Esophagus squamous epithelium (tissue), 5 donors: ENCODE measurements around the gene RASGRP2. TPM values are rescaled to one million over a fixed set of nuclear protein-coding genes. Genes with fewer than 3 reads are reported as not detected.

Experiments
- DNase-seq: peaks from one replicate; lab custom pipeline; 2025; lab: John Stamatoyannopoulos, UW
- H3K27ac ChIP-seq, 4 donors: fragments of 200-600 bp; sonication (generic); one replicate each; pipeline ENCODE4 v1.5.1; 2016 to 2019; ENCODE audit warnings: mild to moderate bottlenecking in 1 of 4
- H3K27me3 ChIP-seq, 4 donors: fragments of 200-600 bp; sonication (generic); 1 replicate in 3 of 4; 2 replicates in 1 of 4; pipeline versions ENCODE4 v1.5.1 to v1.6.0; 2017 to 2021; ENCODE audit warnings: antibody characterized with exemption in 1 of 4
- H3K36me3 ChIP-seq, 3 donors: fragments of 200-600 bp; sonication (generic); one replicate each; pipeline ENCODE4 v1.5.1; 2016 to 2019
- H3K4me1 ChIP-seq, 3 donors: fragments of 200-600 bp; sonication (generic); one replicate each; pipeline ENCODE4 v1.5.1; 2017 to 2019
- H3K4me3 ChIP-seq, 4 donors: fragments of 200-600 bp; sonication (generic); 1 replicate in 3 of 4; 2 replicates in 1 of 4; pipeline ENCODE4 v1.5.1; 2016 to 2019; ENCODE audit warnings: mild to moderate bottlenecking in 2 of 4, moderate library complexity in 1 of 4
- H3K9me3 ChIP-seq, 3 donors: fragments of 200-600 bp; sonication (generic); one replicate each; pipeline ENCODE4 v1.5.1; 2016 to 2019
- CTCF ChIP-seq, 6 experiments: fragments of 450-650 bp in 4 of 6; fragments of 200-600 bp in 2 of 6; sonication (generic) in 2 of 6; IDR thresholded peaks; one replicate each; pipeline ENCODE4 v1.5.1; 2016 to 2019; ENCODE audit warnings: antibody characterized with exemption in 6 of 6, mild to moderate bottlenecking in 4 of 6, moderate library complexity in 4 of 6
- POLR2A ChIP-seq, 4 donors: fragments of 450-650 bp; IDR thresholded peaks; one replicate each; pipeline ENCODE4 v1.6.1; 2017; ENCODE audit warnings: antibody characterized with exemption in 4 of 4, mild to moderate bottlenecking in 4 of 4, moderate library complexity in 3 of 4
- WGBS, 2 donors: methylation state at CpG; one replicate each; pipeline ENCODE4 v1.1.5; 2018; 5-methylcytosine and 5-hydroxymethylcytosine counted together
- intact Hi-C: fragments of 100-400 bp; cut with DNase I; formaldehyde crosslinking; loops from one replicate; pipeline ENCODE4 v1.15.0; 2022
- total RNA-seq, 4 donors: library from RNA; depleted of rRNA; stranded (reverse); fragments of >200 nt; gene quantifications; one replicate each; pipeline ENCODE4 v1.1.0, GENCODE V29; 2016
- donor health status: DM: yes; HTN: yes; CAD: no.

Gene RASGRP2
- total RNA-seq, 4 donors from 2014 or later = 2.6 to 13.2 (median 4.9) TPM

- no peaks in the 10 kb centered on the region for H3K36me3 ChIP-seq
- TF ChIP-seq POLR2A (IDR thresholded peaks at IDR 0.05) (no peak), CTCF (IDR thresholded peaks at IDR 0.05) (no peak)
- H3K27ac ChIP-seq = no peak overlapping the region
- H3K4me1 ChIP-seq = no peaks in the 10 kb centered on the region
- H3K9me3 ChIP-seq = no peaks in the 10 kb centered on the region
- DNase-seq = no peak
- WGBS, 2 donors = 100% methylated on average over 1 to 2 of the region's 7 CpGs
- intact Hi-C loops = no loop called here
- H3K27me3 ChIP-seq = no peaks in the 10 kb centered on the region
- H3K4me3 ChIP-seq = no peak overlapping the region
Measured at GRCh38 chr11:64753019-64753379, 9.1 kb upstream of the RASGRP2 start.

GRCh38 chr11:64752175-64752970, 8.4 kb upstream of the RASGRP2 start:
- H3K4me3 ChIP-seq = no peak overlapping the region
- no peak for DNase-seq
- H3K36me3 ChIP-seq = no peaks in the 10 kb centered on the region
- no peaks in the 10 kb centered on the region for H3K4me1 ChIP-seq
- no peak overlapping the region for H3K27ac ChIP-seq
- H3K27me3 ChIP-seq = no peaks in the 10 kb centered on the region
- no peaks in the 10 kb centered on the region for H3K9me3 ChIP-seq
- intact Hi-C loops = no loop called here
- TF ChIP-seq POLR2A (IDR thresholded peaks at IDR 0.05) (no peak), CTCF (IDR thresholded peaks at IDR 0.05) (no peak)
- WGBS, 2 donors = 83 to 84% methylated on average over 7 to 12 of the region's 14 CpGs

GRCh38 chr11:64751580-64751979, 7.6 kb upstream of the RASGRP2 start:
- Histone ChIP-seq H3K36me3 (no peaks in the 10 kb centered on the region), H3K9me3 (no peaks in the 10 kb centered on the region), H3K4me1 (no peaks in the 10 kb centered on the region), H3K27ac (no peak overlapping the region), H3K4me3 (no peak overlapping the region), H3K27me3 (peaks cover 0 to under 1% (median 0%) of the 10 kb centered on the region in 4 donors)
- WGBS, 2 donors = 80 to 94% methylated on average over 8 of the region's 9 CpGs
- TF ChIP-seq CTCF (IDR thresholded peaks at IDR 0.05) = no peak
- TF ChIP-seq POLR2A (IDR thresholded peaks at IDR 0.05) = no peak
- no peak for DNase-seq
- intact Hi-C loops = no loop called here

- no peak for DNase-seq
- peaks cover 0 to 2% (median 0%) of the 10 kb centered on the region in 3 donors for H3K4me1 ChIP-seq
- 87 to 91% methylated on average over 5 to 9 of the region's 9 CpGs for WGBS, 2 donors
Measured at GRCh38 chr11:64751136-64751535, 7.2 kb upstream of the RASGRP2 start.

More at GRCh38 chr11:64751136-64751535, 7.2 kb upstream of the RASGRP2 start:
- intact Hi-C loops = no loop called here
- H3K27ac ChIP-seq = no peak overlapping the region
- no peaks in the 10 kb centered on the region for H3K9me3 ChIP-seq
- H3K4me3 ChIP-seq = no peak overlapping the region
- H3K27me3 ChIP-seq = peaks cover 0 to 5% (median 0%) of the 10 kb centered on the region in 4 donors
- TF ChIP-seq CTCF (IDR thresholded peaks at IDR 0.05) (no peak), POLR2A (IDR thresholded peaks at IDR 0.05) (no peak)
- no peaks in the 10 kb centered on the region for H3K36me3 ChIP-seq
